G401 (cell line): Measurements from ENCODE around the gene TENM3. TPM values are rescaled to one million over a fixed set of nuclear protein-coding genes. Genes with fewer than 3 reads are reported as not detected.

Source experiments
- DNase-seq: peaks from one replicate; pipeline ENCODE4 v3.0.0-alpha.2; 2015; ENCODE audit warnings: low spot score
- in situ Hi-C: cut with HindIII; loops from 2 replicates; pipeline ENCODE4 v1.10.0; 2016; ENCODE audit warnings: low sequenced_read_pairs, mixed read lengths
- total RNA-seq: library from RNA; depleted of rRNA; stranded (reverse); fragments of >200 nt; shearing (Covaris generic); gene quantifications from 2 replicates; pipeline ENCODE4 v1.2.3, GENCODE V29; 2014

The TENM3 gene
- total RNA-seq, 1 experiment from 2014 or later = 0.03 TPM

- in situ Hi-C loops = no loop called here
- DNase-seq = peak; percentile 12
Observed at GRCh38 chr4:182653596-182653995, 410.4 kb downstream of the TENM3 start.

GRCh38 chr4:182655340-182655739, 412.1 kb downstream of the TENM3 start:
- DNase-seq = no peak
- in situ Hi-C loops = no loop called here

- in situ Hi-C loops = no loop called here
Observed at GRCh38 chr4:182662551-182662950, 419.3 kb downstream of the TENM3 start.

GRCh38 chr4:182671231-182671630, 428.0 kb downstream of the TENM3 start:
- in situ Hi-C loops = no loop called here
- DNase-seq = no peak

More at GRCh38 chr4:182662551-182662950, 419.3 kb downstream of the TENM3 start:
- DNase-seq = no peak

DNA sequence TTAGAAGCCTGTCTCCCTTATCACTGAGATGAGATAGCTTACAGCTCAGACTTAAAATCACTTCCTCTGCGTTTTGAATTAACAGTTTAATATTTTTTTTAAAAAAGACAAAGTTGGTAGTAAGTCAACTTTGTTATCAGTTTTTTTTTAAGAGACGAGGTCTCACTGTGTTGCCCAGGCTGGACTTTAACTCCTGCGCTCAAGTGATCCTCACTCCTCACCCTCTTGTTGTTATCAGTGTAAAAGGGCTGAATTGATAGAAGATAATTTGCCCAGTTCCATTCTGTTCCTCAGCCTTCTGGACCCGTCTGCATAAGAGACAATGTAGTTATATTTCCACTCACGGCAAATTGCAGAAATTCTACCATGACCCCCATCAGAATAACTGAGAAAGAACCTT, 428.5 kb downstream of the TENM3 start:
- DNase-seq = no peak
- in situ Hi-C loops = no loop called here

DNA sequence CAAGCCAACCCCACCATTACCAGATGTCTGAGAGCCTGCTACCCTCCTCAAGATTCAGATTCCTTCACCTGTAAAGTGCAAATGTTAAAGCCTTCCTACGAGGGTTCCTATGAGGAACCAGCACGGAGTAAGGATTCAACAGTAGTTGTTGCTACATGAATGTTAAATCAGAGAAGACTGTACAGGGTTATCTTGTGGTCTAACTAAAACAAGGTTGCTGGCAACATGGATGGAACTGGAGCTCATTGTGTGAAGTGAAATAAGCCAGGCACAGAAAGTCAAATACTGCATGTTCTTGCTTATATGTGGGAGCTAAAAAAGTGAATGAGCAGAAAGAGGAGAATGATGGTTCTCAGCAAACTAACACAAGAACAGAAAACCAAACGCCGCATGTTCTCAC, 435.4 kb downstream of the TENM3 start:
- in situ Hi-C loops = no loop called here
- no peak for DNase-seq

- no peak for DNase-seq
- in situ Hi-C loops = no loop called here
Observed at GRCh38 chr4:182679533-182679932, 436.3 kb downstream of the TENM3 start.

GRCh38 chr4:182680234-182680653, 437.0 kb downstream of the TENM3 start:
- DNase-seq = no peak
- in situ Hi-C loops = no loop called here

- no peak for DNase-seq
- in situ Hi-C loops = no loop called here
Observed at GRCh38 chr4:182683661-182684060, 440.5 kb downstream of the TENM3 start.

DNA sequence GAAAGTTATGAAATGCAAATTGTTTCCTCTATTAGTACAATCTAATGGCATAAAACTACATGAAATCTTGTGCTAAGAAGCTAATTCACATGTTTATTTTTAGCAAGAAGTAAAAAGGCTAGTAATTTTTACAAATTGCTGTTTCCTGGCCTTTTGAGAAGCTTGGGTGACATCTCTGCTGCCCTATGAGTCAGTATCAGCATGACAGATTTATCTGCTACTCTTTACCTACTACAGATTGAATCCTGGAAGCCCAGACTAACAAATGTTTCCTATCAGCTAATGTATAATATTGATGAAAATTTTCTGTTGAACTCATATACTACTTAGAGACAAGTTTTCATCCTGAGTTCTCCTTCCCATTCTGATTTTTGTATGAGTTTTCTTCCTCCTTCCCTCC, 441.6 kb downstream of the TENM3 start:
- DNase-seq = no peak
- in situ Hi-C loops = no loop called here

DNA sequence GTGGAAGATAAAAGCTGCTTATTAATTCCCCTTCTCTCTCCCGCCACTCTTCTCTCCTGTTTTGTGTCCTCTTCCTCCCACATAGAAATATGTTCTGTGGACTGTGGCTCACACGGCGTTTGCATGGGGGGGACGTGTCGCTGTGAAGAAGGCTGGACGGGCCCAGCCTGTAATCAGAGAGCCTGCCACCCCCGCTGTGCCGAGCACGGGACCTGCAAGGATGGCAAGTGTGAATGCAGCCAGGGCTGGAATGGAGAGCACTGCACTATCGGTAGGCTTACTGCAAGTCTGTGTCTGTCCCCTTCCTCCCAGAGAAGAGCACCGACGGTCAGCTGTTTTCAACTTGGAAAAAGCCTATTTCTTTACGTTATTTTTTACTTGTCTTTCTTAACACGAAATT, 444.9 kb downstream of the TENM3 start:
- in situ Hi-C loops = no loop called here
- no peak for DNase-seq

DNA sequence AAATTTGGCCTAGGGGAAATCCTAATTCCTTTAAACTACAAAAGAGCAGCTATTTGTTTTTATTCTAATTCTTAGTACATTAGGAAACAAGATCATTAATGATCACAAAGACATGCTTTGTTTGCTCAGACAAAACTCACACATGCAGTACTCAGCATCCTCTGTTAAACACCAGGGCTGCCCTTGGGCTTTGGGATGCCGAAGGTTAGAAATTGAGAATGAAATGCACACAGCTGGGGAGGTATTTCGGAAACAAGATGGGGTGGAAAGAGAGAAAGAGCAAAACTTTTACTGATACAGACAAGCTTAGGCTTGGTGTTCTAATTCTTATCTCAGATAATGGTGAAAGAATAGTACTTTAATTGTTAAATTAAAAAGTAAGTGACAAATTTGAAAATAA, 451.3 kb downstream of the TENM3 start:
- no peak for DNase-seq
- in situ Hi-C loops = no loop called here

- no peak for DNase-seq
- in situ Hi-C loops = no loop called here
Observed at GRCh38 chr4:182695009-182695408, 451.8 kb downstream of the TENM3 start.

DNA sequence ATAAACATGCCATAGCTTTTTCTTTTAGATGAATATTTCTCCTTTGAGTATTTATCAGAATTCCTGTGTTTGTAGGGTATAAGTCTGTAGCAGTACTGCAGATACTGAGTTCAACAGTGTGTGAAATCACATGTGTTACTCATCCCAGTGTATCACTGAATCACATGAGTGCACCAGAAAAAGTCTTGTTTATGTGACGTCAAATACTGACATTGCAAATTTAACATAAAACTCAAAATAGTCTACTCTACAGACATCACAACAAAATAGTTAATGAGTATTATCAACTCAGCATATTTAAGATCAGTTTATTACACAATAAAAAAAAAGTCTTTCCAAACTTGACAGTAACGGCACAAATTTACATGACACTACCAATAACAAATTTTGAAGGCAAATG, 452.6 kb downstream of the TENM3 start:
- DNase-seq = no peak
- in situ Hi-C loops = no loop called here

- in situ Hi-C loops = no loop called here
- DNase-seq = no peak
Observed at GRCh38 chr4:182697094-182697493, 453.9 kb downstream of the TENM3 start.

GRCh38 chr4:182698212-182698611, 455.0 kb downstream of the TENM3 start:
- in situ Hi-C loops = no loop called here
- DNase-seq = no peak

GRCh38 chr4:182699201-182699600, 456.0 kb downstream of the TENM3 start:
- in situ Hi-C loops = no loop called here

DNA sequence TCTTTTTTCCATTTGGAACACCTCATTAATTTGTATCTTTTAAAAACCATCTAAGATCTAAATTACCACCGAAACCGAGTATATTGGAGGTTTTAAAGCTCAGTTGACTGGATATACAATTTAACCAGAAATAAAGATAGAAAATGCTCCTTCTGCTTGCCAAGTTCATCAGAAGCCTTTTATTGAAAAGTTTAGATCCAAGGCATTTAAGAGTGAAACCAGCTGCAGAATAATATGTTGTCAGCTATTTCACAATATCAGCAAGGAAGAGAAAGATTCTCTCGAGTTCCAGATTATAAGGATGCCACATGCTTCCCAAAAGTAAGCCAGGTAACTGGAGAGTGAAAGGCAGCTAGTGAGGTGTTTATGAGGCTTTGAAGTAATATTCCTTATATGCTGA, 456.6 kb downstream of the TENM3 start:
- DNase-seq = no peak
- in situ Hi-C loops = no loop called here

More at GRCh38 chr4:182699201-182699600, 456.0 kb downstream of the TENM3 start:
- DNase-seq = no peak

- in situ Hi-C loops = no loop called here
- DNase-seq = no peak
Observed at GRCh38 chr4:182700362-182701160, 457.4 kb downstream of the TENM3 start.

GRCh38 chr4:182704077-182704476, 460.9 kb downstream of the TENM3 start:
- in situ Hi-C loops = no loop called here
- no peak for DNase-seq

- in situ Hi-C loops = no loop called here
- no peak for DNase-seq
Observed at GRCh38 chr4:182704948-182705347, 461.7 kb downstream of the TENM3 start.
